ENCODE results near the gene ARL5C. TPM values are rescaled to one million over a fixed set of nuclear protein-coding genes. Genes with fewer than 3 reads are reported as not detected.
A peak's percentile ranks its signal among the peaks of the same experiment; 100 is the strongest.

The ARL5C gene
- total RNA-seq, 1 experiment from 2014 or later: not detected

DNA sequence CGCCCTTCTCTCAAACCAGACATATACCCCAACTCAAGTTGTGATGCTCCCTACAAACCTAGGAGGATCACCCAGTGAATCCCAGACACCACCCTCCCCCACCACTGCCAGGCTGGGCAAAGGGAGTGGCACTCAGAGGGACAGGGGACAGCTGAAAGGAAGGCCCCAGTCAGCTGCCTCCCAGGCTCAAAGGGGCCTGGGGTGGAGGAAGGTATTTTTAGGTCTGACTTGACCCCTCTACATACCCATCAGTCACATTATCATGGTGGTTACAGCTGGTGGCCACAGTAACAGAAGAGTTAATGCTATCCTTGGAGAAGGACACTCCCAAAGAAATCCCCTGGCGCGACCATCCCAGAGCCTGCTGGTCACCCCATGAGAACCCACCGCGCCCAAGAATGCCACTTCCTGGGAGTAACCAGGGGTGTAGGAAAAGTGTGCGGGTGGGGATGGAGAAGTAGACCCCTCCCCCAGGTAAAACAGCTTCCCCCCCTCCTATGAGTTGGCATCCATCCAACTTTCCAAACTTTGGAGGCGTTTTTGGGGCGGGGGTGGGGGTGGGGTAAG lies 30.4 kb upstream of the ARL5C start:
- Histone ChIP-seq H3K23me2 (ENCODE audit: insufficient read length, low read depth, low read length, poor library complexity, severe bottlenecking) (peaks cover 15% of the 10 kb centered on the region), H2BK120ac (ENCODE audit: low read depth, low read length, poor library complexity, severe bottlenecking) (no peak overlapping the region), H3T11ph (ENCODE audit: low read length) (no peak overlapping the region), H3K14ac (ENCODE audit: insufficient read depth, low read length) (no peak overlapping the region), H2BK5ac (ENCODE audit: insufficient read length, low read length) (no peak overlapping the region), H4K91ac (ENCODE audit: insufficient read length, low read depth, low read length) (no peak overlapping the region), H2BK12ac (ENCODE audit: insufficient read length, low read depth, low read length) (no peak overlapping the region), H4K20me1 (ENCODE audit: control insufficient read depth, insufficient read depth, insufficient read length) (peaks cover 4% of the 10 kb centered on the region), H3K4me2 (ENCODE audit: insufficient read depth, insufficient read length, low read length) (peak overlapping the region; percentile 68), H4K5ac (ENCODE audit: insufficient read length, low read depth, low read length) (no peak overlapping the region), H2AFZ (ENCODE audit: low read length) (no peak overlapping the region), H3K9ac (ENCODE audit: extremely low read depth, insufficient read length, low read length) (no peak overlapping the region), H3K79me2 (ENCODE audit: insufficient read depth, low read length) (peaks cover 9% of the 10 kb centered on the region; the same call in 1 of the 2 replicates), H2BK15ac (ENCODE audit: low read depth, low read length) (no peak overlapping the region), H2BK20ac (ENCODE audit: low read depth, low read length, poor library complexity, severe bottlenecking) (no peak overlapping the region), H3K27me3 (ENCODE audit: insufficient read depth, low read length) (peaks cover 4% of the 10 kb centered on the region; the same call in 1 of the 2 replicates), H3K18ac (ENCODE audit: insufficient read length, low read depth, low read length) (no peak overlapping the region), H4K8ac (replicated peaks; ENCODE audit: insufficient read length, low read depth, low read length) (no peak overlapping the region), H3K23ac (ENCODE audit: insufficient read length, low read depth, low read length) (no peak overlapping the region), H3K4me1 (ENCODE audit: insufficient read depth, low read length) (peaks cover 4% of the 10 kb centered on the region; the same call in 1 of the 2 replicates), H3K4ac (ENCODE audit: low read depth, low read length) (no peak overlapping the region), H3K9me3 (ENCODE audit: control insufficient read depth, low read depth, low read length) (no peaks in the 10 kb centered on the region), H2AK5ac (ENCODE audit: insufficient read length, low read length) (no peak overlapping the region), H3K79me1 (ENCODE audit: insufficient read depth, low read depth, low read length, poor library complexity, severe bottlenecking) (peaks cover 4% of the 10 kb centered on the region), H3K56ac (ENCODE audit: insufficient read length, low read depth, low read length) (no peak overlapping the region), H3K27ac (ENCODE audit: insufficient read length, low read depth, low read length) (no peak overlapping the region)
- Mint-ChIP-seq H3K27me3 (ENCODE audit: low read depth) (no peaks in the 10 kb centered on the region), H3K4me1 (peaks cover 34 to 51% of the 10 kb centered on the region in 2 experiments), H3K4me3 (peak overlapping the region; percentile 98), H3K36me3 (ENCODE audit: insufficient read depth in 1 of 3, low read depth in 3 of 3) (peaks cover 21 to 39% (median 34%) of the 10 kb centered on the region in 3 experiments), H3K27ac (peak overlapping the region in 1 of 3 experiments; percentile 62; a peak in 1 of 7 replicates), H3K9me3 (peaks cover 0 to 7% of the 10 kb centered on the region in 2 experiments; a peak in 1 of 5 replicates)
- no peak for TF ChIP-seq CTCF (conservative IDR thresholded peaks at IDR 0.05)
- peak; percentile 39 for DNase-seq
- no CpG with 5 or more reads among the region's 8 CpGs for WGBS (ENCODE audit: extremely low coverage, insufficient read length, low lambda C conversion rate)
